IPS-18a (cell line): Measurements from ENCODE around the gene AGPAT4.

Experiments
- H3K27ac ChIP-seq: one replicate; pipeline ENCODE4 v1.5.1; 2013; ENCODE audit warnings: low read length
- H3K27me3 ChIP-seq: one replicate; pipeline ENCODE4 v1.6.1; 2013; ENCODE audit warnings: mild to moderate bottlenecking, low read length; ENCODE audit not compliant: control insufficient read depth, insufficient read depth
- H3K36me3 ChIP-seq: one replicate; pipeline ENCODE4 v1.6.1; 2013; ENCODE audit warnings: low read depth, low read length; ENCODE audit not compliant: control insufficient read depth
- H3K4me1 ChIP-seq: one replicate; pipeline ENCODE4 v1.6.1; 2013; ENCODE audit warnings: low read depth, low read length; ENCODE audit not compliant: control insufficient read depth
- H3K4me3 ChIP-seq: one replicate; pipeline ENCODE4 v1.5.1; 2013; ENCODE audit warnings: low read length
- H3K9ac ChIP-seq: one replicate; pipeline ENCODE4 v1.6.1; 2013; ENCODE audit warnings: mild to moderate bottlenecking, low read length, moderate library complexity
- H3K9me3 ChIP-seq: one replicate; pipeline ENCODE4 v1.6.1; 2013; ENCODE audit warnings: low read depth, low read length; ENCODE audit not compliant: control insufficient read depth

AGPAT4 gene

DNA sequence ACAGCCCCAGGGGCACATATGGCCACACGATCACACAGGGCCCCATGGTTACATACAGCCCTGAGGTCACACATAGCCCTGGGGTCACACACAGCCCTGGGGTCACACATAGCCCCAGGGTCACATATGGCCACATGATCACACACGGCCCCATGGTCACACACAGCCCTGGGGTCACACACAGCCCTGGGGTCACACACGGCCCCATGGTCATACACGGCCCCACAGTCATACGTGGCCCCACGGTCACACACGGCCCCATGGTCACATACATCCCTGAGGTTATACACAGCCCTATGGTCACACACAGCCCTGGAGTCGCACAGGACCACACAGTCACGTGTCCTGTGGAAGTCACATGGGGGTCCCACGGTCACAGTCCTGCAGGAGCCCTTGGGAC, 120.1 kb downstream of the AGPAT4 start:
- Histone ChIP-seq H3K27me3 (no peaks in the 10 kb centered on the region), H3K27ac (no peak overlapping the region), H3K36me3 (peaks cover 8% of the 10 kb centered on the region), H3K4me1 (no peaks in the 10 kb centered on the region), H3K9ac (no peak overlapping the region), H3K9me3 (no peaks in the 10 kb centered on the region), H3K4me3 (no peak overlapping the region)

- Histone ChIP-seq H3K36me3 (peaks cover 14% of the 10 kb centered on the region), H3K27ac (no peak overlapping the region), H3K27me3 (no peaks in the 10 kb centered on the region), H3K9ac (no peak overlapping the region), H3K4me3 (no peak overlapping the region), H3K9me3 (no peaks in the 10 kb centered on the region), H3K4me1 (no peaks in the 10 kb centered on the region)
Measured at GRCh38 chr6:161152907-161153662, 120.8 kb downstream of the AGPAT4 start.

DNA sequence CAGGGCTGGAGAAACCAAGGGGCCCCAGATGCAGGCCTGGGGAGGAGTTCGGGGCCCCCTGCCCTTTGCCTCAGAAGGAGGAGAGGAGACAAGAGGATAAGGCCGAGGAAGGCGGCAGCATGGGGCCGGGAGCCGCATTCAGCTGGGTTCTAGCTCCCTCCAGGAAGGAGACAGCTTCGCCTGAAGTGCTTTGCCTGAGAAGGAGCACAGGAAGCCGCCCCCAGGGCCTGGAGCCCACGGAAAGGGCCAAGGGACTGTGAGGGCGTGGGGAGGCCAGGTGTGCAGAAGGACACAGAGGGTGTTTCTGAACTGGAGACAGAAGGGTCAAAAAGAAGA, 121.4 kb downstream of the AGPAT4 start:
- Histone ChIP-seq H3K27me3 (no peaks in the 10 kb centered on the region), H3K4me1 (no peaks in the 10 kb centered on the region), H3K9ac (no peak overlapping the region), H3K36me3 (peaks cover 20% of the 10 kb centered on the region), H3K9me3 (no peaks in the 10 kb centered on the region), H3K4me3 (no peak overlapping the region), H3K27ac (no peak overlapping the region)

GRCh38 chr6:161151660-161152526, 122.0 kb downstream of the AGPAT4 start:
- Histone ChIP-seq H3K4me3 (no peak overlapping the region), H3K9ac (no peak overlapping the region), H3K27me3 (no peaks in the 10 kb centered on the region), H3K27ac (no peak overlapping the region), H3K36me3 (peaks cover 23% of the 10 kb centered on the region), H3K9me3 (no peaks in the 10 kb centered on the region), H3K4me1 (no peaks in the 10 kb centered on the region)

GRCh38 chr6:161151059-161151645, 122.7 kb downstream of the AGPAT4 start:
- Histone ChIP-seq H3K27me3 (no peaks in the 10 kb centered on the region), H3K4me3 (no peak overlapping the region), H3K9ac (no peak overlapping the region), H3K36me3 (peaks cover 30% of the 10 kb centered on the region), H3K9me3 (no peaks in the 10 kb centered on the region), H3K4me1 (no peaks in the 10 kb centered on the region), H3K27ac (no peak overlapping the region)

- Histone ChIP-seq H3K27me3 (no peaks in the 10 kb centered on the region), H3K9ac (no peak overlapping the region), H3K36me3 (peaks cover 36% of the 10 kb centered on the region), H3K9me3 (no peaks in the 10 kb centered on the region), H3K4me1 (no peaks in the 10 kb centered on the region), H3K27ac (no peak overlapping the region), H3K4me3 (no peak overlapping the region)
Measured at GRCh38 chr6:161150566-161150965, 123.3 kb downstream of the AGPAT4 start.

GRCh38 chr6:161150136-161150535, 123.7 kb downstream of the AGPAT4 start:
- Histone ChIP-seq H3K9me3 (no peaks in the 10 kb centered on the region), H3K36me3 (peaks cover 40% of the 10 kb centered on the region), H3K27me3 (no peaks in the 10 kb centered on the region), H3K27ac (no peak overlapping the region), H3K9ac (no peak overlapping the region), H3K4me1 (no peaks in the 10 kb centered on the region), H3K4me3 (no peak overlapping the region)

- no peak overlapping the region for H3K4me3 ChIP-seq
- no peaks in the 10 kb centered on the region for H3K27me3 ChIP-seq
- H3K4me1 ChIP-seq: no peaks in the 10 kb centered on the region
- peaks cover 43% of the 10 kb centered on the region for H3K36me3 ChIP-seq
- H3K9me3 ChIP-seq: no peaks in the 10 kb centered on the region
- H3K9ac ChIP-seq: no peak overlapping the region
- no peak overlapping the region for H3K27ac ChIP-seq
Measured at GRCh38 chr6:161143663-161144430, 130.0 kb downstream of the AGPAT4 start.

- Histone ChIP-seq H3K27me3 (no peaks in the 10 kb centered on the region), H3K27ac (no peak overlapping the region), H3K4me3 (no peak overlapping the region), H3K9ac (no peak overlapping the region), H3K36me3 (peaks cover 39% of the 10 kb centered on the region), H3K9me3 (no peaks in the 10 kb centered on the region), H3K4me1 (no peaks in the 10 kb centered on the region)
Measured at GRCh38 chr6:161142957-161143296, 130.9 kb downstream of the AGPAT4 start.

DNA sequence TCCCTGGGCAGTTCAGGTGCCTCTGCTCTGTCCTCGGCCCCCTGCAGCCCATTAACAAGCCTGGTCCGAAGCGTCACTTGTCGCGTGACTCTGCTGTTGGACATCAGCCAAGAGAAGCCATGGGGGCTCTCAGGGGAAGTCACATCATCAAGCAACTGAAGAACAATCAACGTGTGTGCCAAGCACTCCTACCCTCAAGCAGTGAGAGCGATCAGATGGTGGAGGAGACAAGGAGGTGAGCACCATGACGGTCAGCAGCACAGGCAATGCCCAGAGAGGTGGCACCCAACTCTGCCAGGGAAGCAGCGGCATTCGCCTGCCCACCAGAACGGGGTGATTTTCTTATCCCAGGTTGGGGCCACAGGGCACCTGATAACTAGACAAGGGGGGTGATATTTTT, 132.7 kb downstream of the AGPAT4 start:
- Histone ChIP-seq H3K9ac (no peak overlapping the region), H3K9me3 (no peaks in the 10 kb centered on the region), H3K27me3 (no peaks in the 10 kb centered on the region), H3K27ac (no peak overlapping the region), H3K4me3 (no peak overlapping the region), H3K36me3 (peaks cover 33% of the 10 kb centered on the region), H3K4me1 (no peaks in the 10 kb centered on the region)

GRCh38 chr6:161140554-161140875, 133.3 kb downstream of the AGPAT4 start:
- Histone ChIP-seq H3K4me1 (no peaks in the 10 kb centered on the region), H3K27ac (no peak overlapping the region), H3K36me3 (peaks cover 29% of the 10 kb centered on the region), H3K9ac (no peak overlapping the region), H3K27me3 (no peaks in the 10 kb centered on the region), H3K4me3 (no peak overlapping the region), H3K9me3 (no peaks in the 10 kb centered on the region)
